ENCODE measurements around the gene CCDC27. TPM values are rescaled to one million over a fixed set of nuclear protein-coding genes. Genes with fewer than 3 reads are reported as not detected.

CCDC27 gene
- polyA plus RNA-seq, 3 donors, result not detected

DNA sequence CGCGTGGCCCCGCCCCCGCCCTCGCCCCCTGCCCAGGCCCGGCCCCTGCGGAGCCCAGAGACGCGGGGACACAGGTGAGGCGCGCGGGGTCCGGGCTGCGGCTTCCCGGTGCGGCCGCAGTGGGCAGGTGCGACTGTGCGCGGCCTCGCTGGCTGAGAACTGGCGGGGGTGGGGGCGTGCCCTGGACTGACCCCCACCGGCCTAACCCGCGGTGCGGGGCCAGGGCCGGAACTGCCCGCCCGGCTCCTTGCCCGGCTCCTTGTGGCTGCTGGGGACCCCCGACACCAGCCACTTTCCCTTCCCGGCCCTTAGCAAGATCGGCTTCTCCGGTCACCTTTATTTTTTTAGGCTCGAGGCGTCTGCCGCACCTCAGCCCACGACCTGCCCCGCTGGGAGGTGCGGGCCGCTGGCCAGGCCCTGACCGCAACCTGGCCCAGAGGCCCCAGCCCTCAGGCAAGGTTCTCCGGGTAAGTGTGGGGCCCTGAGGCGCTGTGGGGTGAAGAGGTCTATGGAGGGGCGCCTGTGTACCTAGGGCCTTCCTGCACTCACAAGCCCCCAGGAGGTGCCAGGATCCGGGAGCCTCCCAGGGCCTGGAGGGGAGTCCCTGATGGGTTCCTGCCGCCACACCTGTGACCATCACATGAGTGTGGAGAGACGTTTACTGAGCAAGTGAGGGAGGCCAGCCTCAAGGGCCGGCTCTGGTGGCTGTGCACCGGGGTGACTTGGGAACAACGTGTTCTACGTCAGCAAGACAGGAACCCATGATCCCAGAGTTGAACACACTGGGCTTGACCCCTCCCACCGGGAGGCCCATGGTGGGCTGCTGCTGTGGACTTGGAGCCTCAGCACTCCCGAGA lies 20.7 kb downstream of the CCDC27 start, which contains the start of gene SMIM1:
SMIM1 (plus strand) TSS at position 35 of the 857 bp plus-strand sequence. CDS start 2,625 bp downstream, outside the sequence.
- WGBS (ENCODE audit: insufficient coverage), result 9% methylated on average over 52 of the region's 55 CpGs
- Histone ChIP-seq H4K20me1 (ENCODE audit: insufficient read depth, low read length) (no peaks in the 10 kb centered on the region), H2AFZ (ENCODE audit: insufficient read depth, low read depth, low read length, poor library complexity, severe bottlenecking) (peak within 1 kb of the TSS; percentile 83), H3K27me3 (ENCODE audit: control insufficient read depth in 2 of 2, insufficient read depth in 2 of 2, low read length in 2 of 2) (peaks cover 0 to 27% of the 10 kb centered on the region in 2 donors), H3K9ac (ENCODE audit: insufficient read depth, low read length, poor library complexity, severe bottlenecking) (peak within 1 kb of the TSS; percentile 54), H3K4me1 (ENCODE audit: control insufficient read depth in 1 of 2, insufficient read depth in 2 of 2, low read length in 2 of 2) (peaks cover 19 to 32% of the 10 kb centered on the region in 2 donors), H3K9me3 (replicated peaks in 1 of 2; ENCODE audit: control insufficient read depth in 1 of 2, insufficient read depth in 1 of 2, low read length in 2 of 2) (no peaks in the 10 kb centered on the region), H3K4me3 (replicated peaks in 1 of 3; ENCODE audit: low read depth in 2 of 3, low read length in 3 of 3) (peak within 1 kb of the TSS; percentile 44 to 78 (median 48)), H3K36me3 (replicated peaks in 1 of 2; ENCODE audit: control insufficient read depth in 1 of 2, insufficient read depth in 2 of 2, low read length in 2 of 2) (no peaks in the 10 kb centered on the region), H3K27ac (ENCODE audit: low read depth in 1 of 2, low read length in 2 of 2) (no peak within 1 kb of the TSS), H3K79me2 (ENCODE audit: insufficient read depth, low read length) (no peaks in the 10 kb centered on the region), H3K4me2 (replicated peaks; ENCODE audit: extremely low read depth, low read length, poor library complexity, severe bottlenecking) (peak within 1 kb of the TSS; percentile 92)
- H3K4me3 Mint-ChIP-seq, result peak within 1 kb of the TSS; percentile 70 to 79
- DNase-seq, result no peak
- intact Hi-C loops (cut with micrococcal nuclease), result loop anchor here (5.0 to 10.0 kb wide), 3 partner anchors 129 to 148 kb away; partner anchors contain the start of genes C1orf174 (in 2 of the 2) and TPRG1L (in 1 of the 2)
- H3K27ac Mint-ChIP-seq, result peak within 1 kb of the TSS in 2 of 7 donors; percentile 7 to 12
- peaks cover 17 to 40% (median 19%) of the 10 kb centered on the region in 3 donors for H3K27me3 Mint-ChIP-seq (ENCODE audit: low read depth in 3 of 3)
- TF ChIP-seq, protein P1, sequence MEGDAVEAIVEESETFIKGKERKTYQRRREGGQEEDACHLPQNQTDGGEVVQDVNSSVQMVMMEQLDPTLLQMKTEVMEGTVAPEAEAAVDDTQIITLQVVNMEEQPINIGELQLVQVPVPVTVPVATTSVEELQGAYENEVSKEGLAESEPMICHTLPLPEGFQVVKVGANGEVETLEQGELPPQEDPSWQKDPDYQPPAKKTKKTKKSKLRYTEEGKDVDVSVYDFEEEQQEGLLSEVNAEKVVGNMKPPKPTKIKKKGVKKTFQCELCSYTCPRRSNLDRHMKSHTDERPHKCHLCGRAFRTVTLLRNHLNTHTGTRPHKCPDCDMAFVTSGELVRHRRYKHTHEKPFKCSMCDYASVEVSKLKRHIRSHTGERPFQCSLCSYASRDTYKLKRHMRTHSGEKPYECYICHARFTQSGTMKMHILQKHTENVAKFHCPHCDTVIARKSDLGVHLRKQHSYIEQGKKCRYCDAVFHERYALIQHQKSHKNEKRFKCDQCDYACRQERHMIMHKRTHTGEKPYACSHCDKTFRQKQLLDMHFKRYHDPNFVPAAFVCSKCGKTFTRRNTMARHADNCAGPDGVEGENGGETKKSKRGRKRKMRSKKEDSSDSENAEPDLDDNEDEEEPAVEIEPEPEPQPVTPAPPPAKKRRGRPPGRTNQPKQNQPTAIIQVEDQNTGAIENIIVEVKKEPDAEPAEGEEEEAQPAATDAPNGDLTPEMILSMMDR (IDR thresholded peaks at IDR 0.05), result no peak
- peaks cover 0 to 3% (median 0%) of the 10 kb centered on the region in 7 donors for H3K9me3 Mint-ChIP-seq
- H3K36me3 Mint-ChIP-seq, result no peaks in the 10 kb centered on the region
- H3K4me1 Mint-ChIP-seq, result peaks cover 20% of the 10 kb centered on the region

DNA sequence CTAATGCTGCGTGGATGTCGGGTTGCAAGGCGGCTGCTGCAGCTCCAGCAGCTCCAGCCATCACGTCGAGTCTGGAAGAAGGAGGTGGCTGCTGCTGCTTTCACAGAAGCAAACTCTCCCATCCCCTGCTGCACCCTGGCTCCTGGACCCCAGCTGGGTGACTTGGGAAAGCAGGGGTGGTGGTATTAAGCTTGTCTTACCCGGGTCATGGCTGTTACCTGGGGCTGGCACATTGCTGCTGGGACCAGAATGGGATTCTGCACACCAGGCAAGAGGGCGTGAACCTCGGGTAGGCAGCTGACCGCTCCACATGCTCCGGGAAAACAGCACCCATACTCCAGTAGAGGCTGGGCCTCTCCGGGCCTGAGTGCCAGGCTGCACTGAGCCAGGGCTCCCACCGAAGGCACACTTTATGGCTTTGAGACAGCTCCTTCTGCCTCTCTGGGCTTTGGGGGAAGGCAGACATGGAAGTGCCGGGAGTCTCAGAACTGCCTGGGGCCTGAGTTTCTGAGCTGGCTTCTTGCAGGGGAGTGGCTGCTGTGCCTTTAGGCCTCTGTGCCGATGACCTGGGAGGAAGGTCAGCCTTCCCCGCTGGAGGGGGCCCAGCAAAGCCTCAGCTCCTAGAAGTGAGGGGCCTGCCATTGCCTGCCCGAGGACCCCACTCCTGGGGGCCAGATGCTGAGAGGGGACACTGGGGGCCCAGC lies 21.5 kb downstream of the CCDC27 start:
- Histone ChIP-seq H2AFZ (ENCODE audit: insufficient read depth, low read depth, low read length, poor library complexity, severe bottlenecking) (no peak overlapping the region), H3K36me3 (replicated peaks in 1 of 2; ENCODE audit: control insufficient read depth in 1 of 2, insufficient read depth in 2 of 2, low read length in 2 of 2) (peaks cover 2 to 4% of the 10 kb centered on the region in 2 donors), H3K79me2 (ENCODE audit: insufficient read depth, low read length) (no peaks in the 10 kb centered on the region), H4K20me1 (ENCODE audit: insufficient read depth, low read length) (peaks cover under 1% of the 10 kb centered on the region), H3K27me3 (ENCODE audit: control insufficient read depth in 2 of 2, insufficient read depth in 2 of 2, low read length in 2 of 2) (peaks cover 0 to 27% of the 10 kb centered on the region in 2 donors), H3K9me3 (replicated peaks in 1 of 2; ENCODE audit: control insufficient read depth in 1 of 2, insufficient read depth in 1 of 2, low read length in 2 of 2) (no peaks in the 10 kb centered on the region), H3K4me2 (replicated peaks; ENCODE audit: extremely low read depth, low read length, poor library complexity, severe bottlenecking) (peak overlapping the region; percentile 92), H3K4me1 (ENCODE audit: control insufficient read depth in 1 of 2, insufficient read depth in 2 of 2, low read length in 2 of 2) (peaks cover 19 to 32% of the 10 kb centered on the region in 2 donors), H3K27ac (ENCODE audit: low read depth in 1 of 2, low read length in 2 of 2) (no peak overlapping the region), H3K9ac (ENCODE audit: insufficient read depth, low read length, poor library complexity, severe bottlenecking) (no peak overlapping the region), H3K4me3 (replicated peaks in 1 of 3; ENCODE audit: low read depth in 2 of 3, low read length in 3 of 3) (no peak overlapping the region)
- Mint-ChIP-seq H3K4me1 (peaks cover 20% of the 10 kb centered on the region), H3K9me3 (peaks cover 0 to 3% (median 0%) of the 10 kb centered on the region in 7 donors), H3K27me3 (ENCODE audit: low read depth in 3 of 3) (peaks cover 13 to 40% (median 19%) of the 10 kb centered on the region in 3 donors), H3K36me3 (peaks cover 0 to 5% of the 10 kb centered on the region in 2 donors), H3K4me3 (peak overlapping the region in 1 of 2 donors; percentile 79), H3K27ac (peak overlapping the region in 1 of 7 donors; percentile 7)
- TF ChIP-seq, protein P1 (IDR thresholded peaks at IDR 0.05), result no peak
- intact Hi-C loops (cut with micrococcal nuclease), result loop anchor here (5.0 to 10.0 kb wide), 3 partner anchors 129 to 149 kb away; partner anchors contain the start of genes C1orf174 (in 2 of the 2) and TPRG1L (in 1 of the 2)
- no peak for DNase-seq
- WGBS (ENCODE audit: insufficient coverage), result 92% methylated on average over 11 of the region's 16 CpGs
